Stimulated activated CD4-positive, alpha-beta T cell treated with anti-CD3 and anti-CD28 coated beads, Interleukin-2, amount 100 ng/mL, for 4 hours (primary cell): Measurements from ENCODE around the gene PIK3CD.
"Not testable (repeated sequence)": the region's sequence is repeated elsewhere in the genome, so short reads cannot be mapped to it uniquely, and the experiment has no call there.

Experiments used
- DNase-seq: peaks from one replicate; pipeline ENCODE4 v3.0.0-alpha.2; 2020; ENCODE audit warnings: low read depth

Gene PIK3CD

GRCh38 chr1:9689971-9690381 lies 38.4 kb downstream of the PIK3CD start:
- no peak for DNase-seq

- no peak for DNase-seq
These were observed 39.0 kb downstream of the PIK3CD start for GRCh38 chr1:9690440-9691107.

DNA sequence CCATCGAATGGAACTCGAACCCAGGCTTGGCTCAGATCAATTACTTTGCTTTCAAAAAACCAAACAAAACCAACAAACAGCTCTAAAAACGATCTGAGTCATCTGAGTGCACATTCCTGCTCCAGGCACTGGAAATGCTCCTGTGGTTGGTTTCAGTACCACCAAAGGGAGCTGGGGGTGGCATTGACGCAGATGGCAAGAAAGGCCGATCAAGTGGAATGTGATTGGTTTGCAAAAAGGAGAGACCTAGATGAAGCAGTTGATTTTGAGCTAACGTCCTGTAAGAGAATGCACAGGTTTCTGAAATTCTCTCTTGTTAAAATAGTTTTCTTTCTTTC lies 39.5 kb downstream of the PIK3CD start:
- no peak for DNase-seq

- no peak for DNase-seq
These were observed 40.2 kb downstream of the PIK3CD start for GRCh38 chr1:9691691-9692090.

DNA sequence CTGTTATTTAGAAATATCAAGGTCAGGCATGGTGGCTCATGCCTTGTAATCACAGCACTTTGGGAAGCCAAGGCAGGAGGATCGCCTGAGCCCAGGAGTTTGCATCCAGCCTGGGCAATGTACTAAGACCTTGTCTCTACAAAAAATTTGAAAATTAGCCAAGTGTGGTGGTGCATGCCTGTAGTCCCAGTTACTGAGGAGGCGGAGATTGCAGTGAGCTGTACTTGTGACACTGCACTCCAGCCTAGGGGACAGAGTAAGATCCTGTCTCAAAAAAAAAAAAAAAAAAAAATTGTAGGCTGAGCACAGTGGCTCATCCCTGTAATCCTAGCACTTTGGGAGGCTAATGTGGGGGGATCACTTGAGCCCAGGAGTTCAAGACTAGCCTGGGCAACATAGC lies 45.3 kb downstream of the PIK3CD start:
- no peak for DNase-seq

DNA sequence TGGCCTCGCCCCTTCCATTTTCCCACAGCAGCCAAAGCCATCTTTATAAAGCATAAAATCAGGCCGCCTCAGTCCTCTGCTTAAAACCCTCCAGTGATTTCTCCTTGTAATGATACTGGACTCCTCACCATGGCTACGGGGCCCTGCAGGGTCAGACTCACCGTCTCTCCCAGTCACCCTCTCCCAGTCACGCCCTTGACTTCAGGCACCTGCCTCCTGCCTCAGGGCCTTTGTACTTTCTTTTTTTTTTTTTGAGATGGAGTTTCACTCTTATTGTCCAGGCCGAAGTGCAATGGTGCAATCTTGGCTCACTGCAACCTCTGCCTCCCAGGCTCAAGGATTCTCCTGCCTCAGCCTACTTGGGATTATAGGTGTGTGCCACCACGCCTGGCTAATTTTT lies 47.8 kb downstream of the PIK3CD start:
- DNase-seq, result no peak

DNA sequence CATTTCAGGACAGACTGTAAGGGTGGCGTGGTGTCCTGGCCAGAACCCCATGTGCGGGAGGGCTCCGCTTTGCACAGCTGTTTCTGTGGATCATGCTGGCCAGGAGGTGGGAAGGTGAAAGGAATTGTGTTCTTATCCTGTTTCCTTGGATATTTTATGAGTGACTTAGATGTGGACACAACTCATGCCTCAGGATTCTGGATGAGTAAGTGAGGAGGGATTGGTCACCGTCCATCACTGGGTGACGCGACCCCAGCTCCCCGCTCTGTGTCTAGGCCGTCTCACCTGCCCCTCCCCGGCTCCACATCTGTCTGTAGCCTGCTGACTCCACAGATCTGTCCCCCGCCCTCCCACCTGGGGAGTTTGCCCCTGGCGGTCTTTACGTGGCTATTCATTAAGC lies 48.8 kb downstream of the PIK3CD start:
- DNase-seq, result no peak

- DNase-seq, result no peak
These were observed 50.1 kb downstream of the PIK3CD start for GRCh38 chr1:9701665-9702064.

- no peak for DNase-seq
These were observed 51.6 kb downstream of the PIK3CD start for GRCh38 chr1:9703165-9703509.

GRCh38 chr1:9703681-9704080 lies 52.1 kb downstream of the PIK3CD start:
- DNase-seq, result no peak

GRCh38 chr1:9705337-9706093 lies 54.0 kb downstream of the PIK3CD start:
- DNase-seq, result no peak

DNA sequence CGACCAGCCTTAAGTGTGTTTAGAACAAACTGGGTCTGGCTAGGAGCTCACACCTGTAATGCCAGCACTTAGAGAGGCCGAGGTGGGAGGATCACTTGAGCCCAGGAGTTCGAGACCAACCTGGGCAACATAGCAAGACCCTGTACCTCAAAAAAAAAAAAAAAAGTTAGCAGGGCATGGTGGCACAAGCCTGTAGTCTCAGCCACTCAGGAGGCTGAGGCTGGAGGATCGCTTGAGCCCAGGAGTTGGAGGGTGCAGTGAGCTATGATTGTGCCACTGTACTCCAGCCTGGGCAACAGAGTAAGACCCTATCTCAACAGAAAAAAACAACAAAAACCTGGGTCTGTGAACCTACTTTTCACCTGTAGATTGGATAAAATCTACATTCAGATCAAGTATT lies 54.6 kb downstream of the PIK3CD start:
- DNase-seq, result no peak

GRCh38 chr1:9710037-9710436 lies 58.5 kb downstream of the PIK3CD start:
- DNase-seq, result no peak

GRCh38 chr1:9711466-9712020 lies 60.0 kb downstream of the PIK3CD start:
- no peak for DNase-seq

- DNase-seq, result not testable (repeated sequence)
These were observed 61.2 kb downstream of the PIK3CD start for GRCh38 chr1:9712767-9713166.

GRCh38 chr1:9714257-9714718 lies 62.8 kb downstream of the PIK3CD start:
- peak; percentile 37 for DNase-seq

DNA sequence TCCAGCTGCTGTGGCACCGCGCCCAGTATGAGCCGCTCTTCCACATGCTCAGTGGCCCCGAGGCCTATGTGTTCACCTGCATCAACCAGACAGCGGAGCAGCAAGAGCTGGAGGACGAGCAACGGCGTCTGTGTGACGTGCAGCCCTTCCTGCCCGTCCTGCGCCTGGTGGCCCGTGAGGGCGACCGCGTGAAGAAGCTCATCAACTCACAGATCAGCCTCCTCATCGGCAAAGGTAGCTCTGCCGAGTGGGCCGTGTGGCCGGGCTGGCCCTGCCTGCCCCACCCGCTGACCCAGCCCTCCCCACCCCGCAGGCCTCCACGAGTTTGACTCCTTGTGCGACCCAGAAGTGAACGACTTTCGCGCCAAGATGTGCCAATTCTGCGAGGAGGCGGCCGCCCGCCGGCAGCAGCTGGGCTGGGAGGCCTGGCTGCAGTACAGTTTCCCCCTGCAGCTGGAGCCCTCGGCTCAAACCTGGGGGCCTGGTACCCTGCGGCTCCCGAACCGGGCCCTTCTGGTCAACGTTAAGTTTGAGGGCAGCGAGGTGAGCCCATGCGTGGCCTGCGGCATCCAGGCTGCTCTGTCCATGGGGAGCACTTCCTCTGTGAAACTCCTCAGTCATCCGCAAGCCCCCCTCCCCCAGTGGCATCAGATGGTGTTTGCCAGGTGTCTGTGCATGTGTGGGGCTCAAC lies 64.2 kb downstream of the PIK3CD start:
- DNase-seq, result no peak

DNA sequence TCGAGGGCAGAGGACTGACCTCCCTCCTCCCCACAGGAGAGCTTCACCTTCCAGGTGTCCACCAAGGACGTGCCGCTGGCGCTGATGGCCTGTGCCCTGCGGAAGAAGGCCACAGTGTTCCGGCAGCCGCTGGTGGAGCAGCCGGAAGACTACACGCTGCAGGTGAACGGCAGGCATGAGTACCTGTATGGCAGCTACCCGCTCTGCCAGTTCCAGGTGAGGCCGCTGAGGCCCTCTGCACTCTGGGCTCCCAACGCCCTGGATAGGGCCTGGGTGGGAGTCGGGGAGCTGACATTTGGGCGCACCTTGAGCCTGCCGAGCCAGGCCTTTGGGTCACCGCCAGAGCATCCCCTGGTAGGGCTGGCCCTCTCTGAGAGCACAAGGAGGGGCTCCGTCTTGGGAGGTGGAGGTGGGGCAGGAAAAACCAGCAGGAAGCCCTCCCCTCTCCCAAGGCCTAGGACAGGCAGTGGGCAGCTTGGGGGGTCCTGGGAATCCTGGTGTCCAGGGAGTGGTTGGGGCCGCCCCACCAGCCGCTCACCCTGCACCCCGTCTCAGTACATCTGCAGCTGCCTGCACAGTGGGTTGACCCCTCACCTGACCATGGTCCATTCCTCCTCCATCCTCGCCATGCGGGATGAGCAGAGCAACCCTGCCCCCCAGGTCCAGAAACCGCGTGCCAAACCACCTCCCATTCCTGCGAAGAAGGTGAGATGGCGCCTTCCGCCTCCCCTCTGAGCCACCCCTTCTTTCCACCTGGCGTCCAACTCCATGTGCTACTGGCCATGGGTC lies 65.1 kb downstream of the PIK3CD start:
- no peak for DNase-seq

GRCh38 chr1:9717193-9718005 lies 65.9 kb downstream of the PIK3CD start:
- DNase-seq, result peak; percentile 65

DNA sequence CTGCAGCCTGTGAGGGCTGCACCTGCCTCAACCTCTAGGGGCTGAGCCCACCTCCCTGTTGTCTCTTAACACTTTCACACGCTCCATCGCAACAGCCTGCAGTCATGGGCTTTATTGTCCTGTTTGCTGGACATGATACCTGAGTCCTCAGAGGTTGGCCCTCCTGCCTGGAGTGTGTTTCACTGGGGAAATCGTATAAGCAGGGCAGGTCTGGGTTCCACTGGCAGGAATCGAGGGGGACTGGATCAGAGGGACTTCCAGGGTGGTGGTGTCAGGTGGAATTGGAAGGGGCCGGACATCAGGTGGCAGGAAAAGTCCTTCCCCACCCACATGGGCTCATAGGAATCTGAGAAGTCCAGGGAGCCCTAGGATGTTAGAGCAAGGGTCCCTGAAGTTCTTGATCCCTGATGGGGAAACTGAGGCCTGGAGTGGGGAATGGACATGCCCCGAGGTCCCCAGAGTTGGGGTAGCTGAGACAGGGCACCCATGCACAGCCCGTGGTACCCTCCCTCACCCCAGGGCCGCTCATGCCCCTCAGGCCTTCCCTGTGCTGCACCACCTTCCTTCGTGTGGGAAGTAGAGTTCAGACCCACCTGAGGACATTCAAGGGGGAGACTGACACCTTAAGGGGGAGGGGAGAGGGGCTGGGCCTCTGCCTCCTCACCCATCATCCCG lies 66.6 kb downstream of the PIK3CD start:
- DNase-seq, result no peak
